Measurements from ENCODE around the gene OSBPL2.

OSBPL2 gene

DNA sequence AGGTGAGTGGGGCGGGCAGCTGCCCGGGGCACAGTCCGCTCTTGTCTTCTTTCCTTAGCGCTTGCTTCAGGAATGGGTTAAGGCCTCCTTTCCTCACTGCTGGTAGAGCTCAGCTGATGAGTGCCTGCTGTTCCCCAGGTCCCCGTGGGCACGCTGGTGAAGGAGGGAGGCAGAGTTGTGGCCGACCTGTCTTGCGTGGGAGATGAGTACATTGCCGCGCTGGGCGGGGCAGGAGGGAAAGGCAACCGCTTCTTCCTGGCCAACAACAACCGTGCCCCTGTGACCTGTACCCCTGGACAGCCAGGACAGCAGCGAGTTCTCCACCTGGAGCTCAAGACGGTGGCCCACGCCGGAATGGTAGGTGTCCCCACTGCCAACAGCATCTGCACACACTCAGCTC lies 39.8 kb upstream of the OSBPL2 start:
- DNase-seq: no peak
- Histone ChIP-seq H3K4me1 (ENCODE audit: insufficient read depth, low read length) (peaks cover 26% of the 10 kb centered on the region), H3K36me3 (ENCODE audit: insufficient read depth, low read length) (peaks cover 70% of the 10 kb centered on the region), H4K20me1 (ENCODE audit: insufficient read depth, low read length) (peaks cover 27% of the 10 kb centered on the region), H3K4me3 (ENCODE audit: low read depth in 1 of 2, low read length in 2 of 2) (no peak overlapping the region), H3K27me3 (ENCODE audit: insufficient read depth, low read length, poor library complexity) (no peaks in the 10 kb centered on the region), H3K9ac (ENCODE audit: low read depth, low read length) (no peak overlapping the region), H3K9me3 (ENCODE audit: insufficient read depth, low read length, severe bottlenecking) (no peaks in the 10 kb centered on the region), H2AFZ (ENCODE audit: low read depth, low read length) (no peak overlapping the region), H3K79me2 (ENCODE audit: insufficient read depth, low read length) (peaks cover 6% of the 10 kb centered on the region; the same call in 1 of the 2 replicates), H3K27ac (ENCODE audit: low read length) (no peak overlapping the region), H3K4me2 (ENCODE audit: insufficient read depth, low read length) (no peak overlapping the region)
- TF ChIP-seq, protein P1, sequence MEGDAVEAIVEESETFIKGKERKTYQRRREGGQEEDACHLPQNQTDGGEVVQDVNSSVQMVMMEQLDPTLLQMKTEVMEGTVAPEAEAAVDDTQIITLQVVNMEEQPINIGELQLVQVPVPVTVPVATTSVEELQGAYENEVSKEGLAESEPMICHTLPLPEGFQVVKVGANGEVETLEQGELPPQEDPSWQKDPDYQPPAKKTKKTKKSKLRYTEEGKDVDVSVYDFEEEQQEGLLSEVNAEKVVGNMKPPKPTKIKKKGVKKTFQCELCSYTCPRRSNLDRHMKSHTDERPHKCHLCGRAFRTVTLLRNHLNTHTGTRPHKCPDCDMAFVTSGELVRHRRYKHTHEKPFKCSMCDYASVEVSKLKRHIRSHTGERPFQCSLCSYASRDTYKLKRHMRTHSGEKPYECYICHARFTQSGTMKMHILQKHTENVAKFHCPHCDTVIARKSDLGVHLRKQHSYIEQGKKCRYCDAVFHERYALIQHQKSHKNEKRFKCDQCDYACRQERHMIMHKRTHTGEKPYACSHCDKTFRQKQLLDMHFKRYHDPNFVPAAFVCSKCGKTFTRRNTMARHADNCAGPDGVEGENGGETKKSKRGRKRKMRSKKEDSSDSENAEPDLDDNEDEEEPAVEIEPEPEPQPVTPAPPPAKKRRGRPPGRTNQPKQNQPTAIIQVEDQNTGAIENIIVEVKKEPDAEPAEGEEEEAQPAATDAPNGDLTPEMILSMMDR (IDR thresholded peaks at IDR 0.05; ENCODE audit: borderline replicate concordance, extremely low read depth, low read length, poor library complexity, severe bottlenecking): no peak
- TF ChIP-seq EZH2 (IDR thresholded peaks at IDR 0.05; ENCODE audit: borderline replicate concordance, low read depth, low read length, severe bottlenecking): no peak
- ATAC-seq (ENCODE audit: insufficient read depth, low read depth): no peak

DNA sequence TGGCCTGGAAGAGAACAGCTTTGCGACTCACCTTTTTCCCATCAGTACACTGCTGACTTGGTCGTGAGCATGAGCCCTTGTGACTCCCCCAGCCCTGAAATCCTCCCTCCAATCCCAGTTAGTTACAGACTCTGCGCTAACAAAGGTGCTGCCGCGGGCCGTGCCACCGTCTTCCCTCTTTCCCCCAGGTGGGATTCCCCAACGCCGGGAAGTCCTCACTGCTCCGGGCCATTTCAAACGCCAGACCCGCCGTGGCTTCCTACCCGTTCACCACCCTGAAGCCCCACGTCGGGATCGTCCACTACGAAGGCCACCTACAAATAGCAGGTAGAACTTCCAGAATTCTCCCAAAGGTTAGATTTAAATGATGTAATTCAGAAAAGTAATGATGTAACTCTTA lies 39.4 kb upstream of the OSBPL2 start:
- H3K79me2 ChIP-seq (ENCODE audit: insufficient read depth, low read length): peaks cover 6% of the 10 kb centered on the region; the same call in 1 of the 2 replicates
- peaks cover 28% of the 10 kb centered on the region for H4K20me1 ChIP-seq (ENCODE audit: insufficient read depth, low read length)
- peaks cover 22% of the 10 kb centered on the region for H3K4me1 ChIP-seq (ENCODE audit: insufficient read depth, low read length)
- no peak for DNase-seq
- no peak overlapping the region for H2AFZ ChIP-seq (ENCODE audit: low read depth, low read length)
- ATAC-seq (ENCODE audit: insufficient read depth, low read depth): no peak
- no peak overlapping the region for H3K9ac ChIP-seq (ENCODE audit: low read depth, low read length)
- H3K27me3 ChIP-seq (ENCODE audit: insufficient read depth, low read length, poor library complexity): no peaks in the 10 kb centered on the region
- no peaks in the 10 kb centered on the region for H3K9me3 ChIP-seq (ENCODE audit: insufficient read depth, low read length, severe bottlenecking)
- TF ChIP-seq, protein P1 (IDR thresholded peaks at IDR 0.05; ENCODE audit: borderline replicate concordance, extremely low read depth, low read length, poor library complexity, severe bottlenecking): no peak
- TF ChIP-seq EZH2 (IDR thresholded peaks at IDR 0.05; ENCODE audit: borderline replicate concordance, low read depth, low read length, severe bottlenecking): no peak
- H3K4me3 ChIP-seq (ENCODE audit: low read depth in 1 of 2, low read length in 2 of 2): no peak overlapping the region
- no peak overlapping the region for H3K27ac ChIP-seq (ENCODE audit: low read length)
- no peak overlapping the region for H3K4me2 ChIP-seq (ENCODE audit: insufficient read depth, low read length)
- H3K36me3 ChIP-seq (ENCODE audit: insufficient read depth, low read length): peaks cover 72% of the 10 kb centered on the region

DNA sequence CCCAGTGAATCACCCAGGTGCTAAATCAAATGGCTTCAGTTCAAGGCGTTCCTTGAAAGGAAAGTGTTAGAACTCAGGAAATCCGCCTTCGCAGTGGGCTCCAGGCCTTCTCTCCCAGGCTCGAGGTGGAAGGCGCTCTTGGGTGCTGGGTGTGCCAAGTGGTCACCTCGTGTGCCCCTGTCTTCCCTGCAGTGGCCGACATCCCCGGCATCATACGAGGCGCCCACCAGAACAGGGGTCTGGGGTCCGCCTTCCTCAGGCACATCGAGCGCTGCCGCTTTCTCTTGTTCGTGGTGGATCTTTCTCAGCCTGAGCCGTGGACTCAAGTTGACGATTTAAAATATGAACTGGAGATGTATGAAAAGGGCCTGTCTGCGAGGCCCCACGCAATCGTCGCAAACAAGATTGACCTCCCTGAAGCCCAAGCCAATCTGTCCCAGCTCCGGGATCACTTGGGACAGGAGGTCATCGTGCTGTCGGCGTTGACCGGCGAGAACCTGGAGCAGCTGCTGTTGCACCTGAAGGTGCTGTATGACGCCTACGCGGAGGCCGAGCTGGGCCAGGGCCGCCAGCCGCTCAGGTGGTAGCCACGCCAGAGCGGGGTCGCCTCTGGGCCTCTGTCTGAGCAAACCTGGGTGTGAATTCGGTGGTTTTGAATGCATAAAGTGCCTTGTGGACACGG lies 37.7 kb upstream of the OSBPL2 start:
- ATAC-seq (ENCODE audit: insufficient read depth, low read depth) (no peak), DNase-seq (no peak)
- no peak overlapping the region for H3K9ac ChIP-seq (ENCODE audit: low read depth, low read length)
- H3K9me3 ChIP-seq (ENCODE audit: insufficient read depth, low read length, severe bottlenecking): no peaks in the 10 kb centered on the region
- H3K4me2 ChIP-seq (ENCODE audit: insufficient read depth, low read length): no peak overlapping the region
- H3K27ac ChIP-seq (ENCODE audit: low read length): no peak overlapping the region
- H3K27me3 ChIP-seq (ENCODE audit: insufficient read depth, low read length, poor library complexity): no peaks in the 10 kb centered on the region
- H4K20me1 ChIP-seq (ENCODE audit: insufficient read depth, low read length): peaks cover 25% of the 10 kb centered on the region
- no peak overlapping the region for H3K4me3 ChIP-seq (ENCODE audit: low read depth in 1 of 2, low read length in 2 of 2)
- peaks cover 5% of the 10 kb centered on the region for H3K4me1 ChIP-seq (ENCODE audit: insufficient read depth, low read length)
- no peak overlapping the region for H2AFZ ChIP-seq (ENCODE audit: low read depth, low read length)
- peaks cover 5% of the 10 kb centered on the region; the same call in 1 of the 2 replicates for H3K79me2 ChIP-seq (ENCODE audit: insufficient read depth, low read length)
- H3K36me3 ChIP-seq (ENCODE audit: insufficient read depth, low read length): peaks cover 72% of the 10 kb centered on the region
- TF ChIP-seq, protein P1 (IDR thresholded peaks at IDR 0.05; ENCODE audit: borderline replicate concordance, extremely low read depth, low read length, poor library complexity, severe bottlenecking): no peak
- no peak for TF ChIP-seq EZH2 (IDR thresholded peaks at IDR 0.05; ENCODE audit: borderline replicate concordance, low read depth, low read length, severe bottlenecking)

All from DND-41 (cell line).